LNCAP (cell line): ENCODE data around the gene GNAT3.

Source experiments
- CTCF ChIP-seq: fragments of 450-650 bp; IDR thresholded peaks from 2 replicates; pipeline ENCODE4 v1.5.1; 2017; ENCODE audit warnings: mild to moderate bottlenecking

The GNAT3 gene

GRCh38 chr7:80413383-80413945 is 98.4 kb downstream of the GNAT3 start:
- TF ChIP-seq CTCF = no peak

- TF ChIP-seq CTCF = no peak
Observed at GRCh38 chr7:80412842-80413241, 99.0 kb downstream of the GNAT3 start.

DNA sequence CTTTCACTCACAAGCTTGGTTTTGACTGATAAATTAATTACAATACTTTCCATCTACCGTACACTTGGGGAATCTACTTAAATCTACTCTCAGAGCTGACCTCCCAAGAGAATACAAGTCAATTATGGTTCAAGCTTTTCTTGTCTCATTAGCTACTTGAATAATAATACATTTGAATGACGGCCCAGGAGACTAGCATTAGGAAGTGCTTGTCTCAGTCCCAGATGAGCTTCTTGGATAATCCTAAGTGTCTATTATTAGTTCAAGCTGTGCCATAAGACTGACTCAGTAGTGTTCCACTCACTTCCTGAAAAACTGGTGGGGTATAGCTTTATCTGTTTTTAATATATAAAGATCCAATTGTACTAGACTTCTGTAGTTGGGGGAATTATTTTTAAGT is 100.2 kb downstream of the GNAT3 start:
- no peak for TF ChIP-seq CTCF

DNA sequence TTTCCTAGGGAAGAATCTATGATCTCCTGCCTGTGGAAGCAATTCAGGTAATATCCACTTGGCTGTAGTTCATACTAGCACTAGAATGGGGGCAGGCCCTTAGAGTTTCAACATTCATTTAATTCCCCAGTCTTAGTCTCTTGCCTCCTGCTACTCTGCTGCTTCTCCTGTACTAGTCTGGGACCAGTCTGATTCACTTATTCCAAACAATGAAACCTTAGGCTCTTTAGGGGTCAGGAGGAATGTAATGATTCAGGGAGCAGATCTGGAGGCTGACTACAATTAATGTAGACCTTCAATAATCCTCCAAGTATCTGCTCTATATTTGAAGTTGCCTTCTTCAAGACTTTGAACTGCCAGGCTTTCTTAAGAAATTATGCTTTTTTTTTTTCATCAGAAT is 101.8 kb downstream of the GNAT3 start:
- TF ChIP-seq CTCF = no peak
